GM19372 (cell line): ENCODE measurements around the gene RAPGEF4.

Source experiments
- ATAC-seq: cut with Tn5 transposase; IDR thresholded peaks from one replicate; pipeline ENCODE4 v1.9.1; 2021; ENCODE audit warnings: mild to moderate bottlenecking, low read depth, moderate library complexity; ENCODE audit not compliant: unreplicated experiment

The RAPGEF4 gene

GRCh38 chr2:172957734-172958133 is 222.1 kb downstream of the RAPGEF4 start:
- ATAC-seq = no peak

- ATAC-seq = no peak
Measured at GRCh38 chr2:172962082-172962481, 226.4 kb downstream of the RAPGEF4 start.

GRCh38 chr2:172962824-172963223 is 227.2 kb downstream of the RAPGEF4 start:
- ATAC-seq = no peak

GRCh38 chr2:172964511-172965139 is 229.0 kb downstream of the RAPGEF4 start:
- ATAC-seq = no peak

- no peak for ATAC-seq
Measured at GRCh38 chr2:172965433-172966212, 230.0 kb downstream of the RAPGEF4 start.

GRCh38 chr2:172967036-172967982 is 231.7 kb downstream of the RAPGEF4 start:
- ATAC-seq = no peak

GRCh38 chr2:172968061-172968469 is 232.4 kb downstream of the RAPGEF4 start:
- no peak for ATAC-seq

GRCh38 chr2:172969166-172969565 is 233.5 kb downstream of the RAPGEF4 start:
- ATAC-seq = no peak

- ATAC-seq = no peak
Measured at GRCh38 chr2:172969609-172970008, 234.0 kb downstream of the RAPGEF4 start.

- no peak for ATAC-seq
Measured at GRCh38 chr2:172970660-172971059, 235.0 kb downstream of the RAPGEF4 start.

- peak; percentile 61 for ATAC-seq
Measured at GRCh38 chr2:172972005-172972619, 236.5 kb downstream of the RAPGEF4 start.

- no peak for ATAC-seq
Measured at GRCh38 chr2:172974762-172975161, 239.1 kb downstream of the RAPGEF4 start.

- no peak for ATAC-seq
Measured at GRCh38 chr2:172976116-172976515, 240.5 kb downstream of the RAPGEF4 start.

- ATAC-seq = no peak
Measured at GRCh38 chr2:172976816-172977215, 241.2 kb downstream of the RAPGEF4 start.

- no peak for ATAC-seq
Measured at GRCh38 chr2:172977270-172978062, 241.8 kb downstream of the RAPGEF4 start.

GRCh38 chr2:172978063-172978383 is 242.4 kb downstream of the RAPGEF4 start:
- ATAC-seq = no peak

GRCh38 chr2:172985139-172985892 is 249.7 kb downstream of the RAPGEF4 start:
- no peak for ATAC-seq

- ATAC-seq = no peak
Measured at GRCh38 chr2:172986040-172986439, 250.4 kb downstream of the RAPGEF4 start.

GRCh38 chr2:172988728-172989127 is 253.1 kb downstream of the RAPGEF4 start:
- no peak for ATAC-seq
